Stimulated activated CD4-positive, alpha-beta T cell treated with anti-CD3 and anti-CD28 coated beads, Interleukin-4, amount 100 ng/mL, for 48 hours (primary cell): ENCODE data around the gene ERI2.
A peak's percentile ranks its signal among the peaks of the same experiment; 100 is the strongest.

Experiments
- DNase-seq, 2 donors: peaks; one replicate each; pipeline ENCODE4 v3.0.0-alpha.2; 2020; ENCODE audit warnings: low read depth in 2 of 2

ERI2 gene, protein sequence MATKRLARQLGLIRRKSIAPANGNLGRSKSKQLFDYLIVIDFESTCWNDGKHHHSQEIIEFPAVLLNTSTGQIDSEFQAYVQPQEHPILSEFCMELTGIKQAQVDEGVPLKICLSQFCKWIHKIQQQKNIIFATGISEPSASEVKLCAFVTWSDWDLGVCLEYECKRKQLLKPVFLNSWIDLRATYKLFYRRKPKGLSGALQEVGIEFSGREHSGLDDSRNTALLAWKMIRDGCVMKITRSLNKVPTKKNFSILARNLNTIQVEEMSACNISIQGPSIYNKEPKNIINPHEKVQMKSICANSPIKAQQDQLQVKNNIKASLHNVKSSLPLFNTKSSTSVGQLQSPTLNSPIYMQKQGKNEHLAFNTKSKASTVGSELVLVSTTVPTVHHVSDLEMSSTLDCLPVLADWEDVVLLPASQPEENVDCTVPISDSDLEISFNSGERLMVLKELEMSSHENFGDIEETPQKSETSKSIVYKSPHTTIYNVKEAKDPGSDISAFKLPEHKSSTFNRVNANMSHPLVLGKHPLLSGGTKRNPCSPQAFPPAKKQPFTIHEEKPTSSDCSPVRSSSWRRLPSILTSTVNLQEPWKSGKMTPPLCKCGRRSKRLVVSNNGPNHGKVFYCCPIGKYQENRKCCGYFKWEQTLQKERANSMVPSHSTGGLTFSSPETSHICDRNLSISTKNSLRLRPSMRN

DNA sequence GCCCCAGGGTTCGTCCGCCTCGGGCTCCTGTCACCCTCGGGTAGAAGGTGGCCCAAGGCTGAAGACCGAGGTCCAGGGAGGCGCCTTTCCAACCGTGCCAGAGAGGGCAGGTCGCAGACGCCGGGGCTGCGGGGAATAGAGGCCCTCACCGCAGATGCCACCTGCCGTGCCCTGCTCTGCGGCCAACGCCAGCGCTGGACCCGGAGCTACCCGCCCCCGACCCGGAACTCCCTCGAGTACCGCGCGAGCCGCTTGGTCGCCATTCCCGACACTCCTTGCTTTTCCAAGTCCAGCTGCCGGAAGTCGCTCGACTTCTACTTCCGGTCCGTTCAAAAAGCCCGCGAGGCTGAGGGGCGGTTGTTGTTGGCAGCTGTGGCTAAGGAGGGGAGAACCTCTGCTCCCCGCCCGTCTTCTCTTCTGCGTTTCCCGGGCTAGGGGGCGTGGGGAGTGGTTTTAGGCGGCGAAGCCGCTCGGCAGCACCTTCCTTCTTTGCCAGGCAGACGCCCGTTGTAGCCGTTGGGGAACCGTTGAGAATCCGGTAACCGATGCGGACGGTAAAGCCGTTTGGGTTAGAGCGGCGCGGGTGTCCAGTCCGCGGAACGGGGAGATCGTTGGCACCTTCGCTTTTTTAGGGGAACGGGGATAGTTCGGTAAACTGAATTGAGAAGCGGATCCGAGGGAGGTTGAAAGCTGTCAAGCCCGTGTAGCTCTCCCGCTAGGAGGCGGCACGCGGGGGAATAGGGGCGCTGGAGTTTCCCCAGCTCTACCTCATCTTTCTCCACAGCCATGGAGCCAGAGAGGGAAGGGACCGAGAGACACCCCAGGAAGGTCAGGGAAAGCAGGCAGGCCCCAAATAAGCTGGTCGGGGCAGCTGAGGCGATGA, at the start of gene ERI2, which contains the start of gene REXO5:
Gene ERI2, minus strand, starts transcription at position 305 of the 883 bp plus-strand sequence. Its CDS starts 42 bp downstream, at position 263.
Gene REXO5, plus strand, starts transcription at position 360 of the 883 bp plus-strand sequence. Its CDS starts 427 bp downstream, at position 787.
- peak; percentile 64 to 78 for DNase-seq

DNA sequence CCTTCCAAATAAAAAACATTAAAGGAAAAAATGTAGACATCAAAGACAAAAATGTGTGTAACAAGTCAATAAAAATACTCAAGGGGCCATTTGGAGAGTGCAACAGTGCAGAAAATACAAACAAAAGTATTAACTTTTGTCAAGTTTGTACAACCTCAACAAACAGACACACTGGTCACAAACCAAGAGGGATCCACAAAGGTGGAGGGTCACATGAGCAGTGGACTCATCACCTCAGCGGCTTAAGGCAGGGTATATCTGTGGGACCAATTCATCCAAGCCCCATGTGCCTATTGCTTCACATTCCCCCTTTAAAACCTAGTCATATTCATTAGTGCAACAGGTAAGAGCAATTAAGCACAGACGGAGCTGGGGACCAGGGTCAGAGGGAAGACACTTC, 48.7 kb upstream of the ERI2 start:
- no peak for DNase-seq

DNA sequence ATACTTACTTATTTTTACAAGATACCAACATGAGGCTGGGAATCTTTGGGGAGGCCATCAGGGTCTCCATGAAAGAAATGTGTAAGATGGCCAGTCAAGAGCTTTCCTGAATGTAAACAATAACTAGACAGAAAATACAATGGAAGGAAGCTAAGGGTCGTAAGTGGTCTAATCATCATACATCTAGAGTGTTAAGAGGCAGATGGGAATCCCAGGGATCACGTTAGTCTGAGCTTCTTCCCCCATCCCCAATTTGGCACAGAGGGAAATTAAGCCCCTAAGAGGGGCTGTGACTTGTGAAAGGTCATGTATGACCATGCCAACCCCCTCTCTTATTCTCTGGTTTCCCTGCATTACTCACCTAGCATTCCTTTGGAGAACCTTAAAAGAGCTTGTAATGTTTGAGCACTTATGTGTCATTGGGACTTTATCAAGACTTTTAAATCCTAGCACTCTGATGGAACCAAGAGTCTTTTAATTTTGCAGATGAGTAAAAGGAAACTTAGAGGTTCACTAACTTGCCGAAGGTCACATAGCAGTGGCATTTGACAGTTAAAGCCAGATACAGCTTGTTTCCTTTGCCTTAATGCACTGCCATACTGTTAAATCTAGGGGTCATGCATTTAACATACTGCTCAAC, 47.8 kb upstream of the ERI2 start:
- no peak for DNase-seq

DNA sequence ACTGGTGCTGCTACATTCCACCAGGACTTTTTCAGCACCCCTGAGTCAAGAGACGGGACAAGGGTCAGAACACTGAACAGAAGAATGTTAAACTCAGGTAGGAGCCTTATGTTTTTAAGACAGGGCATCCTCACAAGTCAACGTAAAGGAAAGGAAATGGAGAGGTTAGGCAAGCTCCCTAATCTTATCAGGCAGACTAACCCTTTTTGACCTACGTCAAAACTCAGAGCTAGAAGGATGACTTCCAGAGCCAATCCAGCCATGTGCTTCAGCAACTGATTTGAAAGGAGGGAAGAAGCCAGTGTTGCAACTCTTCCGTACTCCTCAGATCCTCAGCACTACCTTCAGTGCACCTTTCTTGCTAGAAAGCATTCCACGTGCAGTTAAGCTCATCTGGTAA, 46.9 kb upstream of the ERI2 start:
- no peak for DNase-seq

DNA sequence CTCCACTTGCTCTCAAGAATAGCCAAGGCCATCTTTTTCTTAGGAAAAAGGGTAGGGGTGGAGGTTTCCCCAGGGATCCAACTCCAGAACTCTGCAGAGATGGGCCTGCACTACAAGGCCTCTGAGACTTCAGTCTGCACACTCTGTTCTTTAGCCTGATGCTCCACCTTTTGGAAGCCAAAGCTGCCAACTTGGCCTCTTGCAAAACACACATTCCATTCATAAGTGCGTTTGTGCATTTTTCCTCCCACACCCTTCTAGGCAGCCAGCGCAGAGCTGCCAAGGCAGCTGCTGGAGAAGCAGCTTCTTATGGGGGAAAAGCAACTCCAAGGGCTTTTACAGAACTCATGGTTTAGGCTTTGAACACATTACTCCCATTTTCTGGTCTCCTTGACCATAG, 45.3 kb upstream of the ERI2 start:
- no peak for DNase-seq

DNA sequence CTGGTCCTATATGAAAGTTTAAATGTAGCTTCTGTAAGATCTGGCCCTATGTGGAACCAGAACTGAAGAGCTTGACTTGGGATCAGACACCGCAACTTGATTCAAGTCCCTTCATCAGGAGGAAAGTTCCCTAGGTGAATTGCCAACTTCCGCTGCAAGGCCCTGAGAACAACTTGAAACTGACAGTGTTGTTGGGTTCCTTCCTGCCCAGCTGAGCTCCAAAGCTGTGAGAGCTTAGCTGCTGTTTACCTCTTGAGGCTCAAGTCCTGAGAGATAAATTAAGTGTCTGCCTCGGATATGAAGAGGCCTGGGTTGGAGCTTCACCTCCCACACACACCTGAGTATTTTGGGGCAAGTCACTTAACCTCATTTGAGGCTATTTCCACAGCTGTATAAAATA, 44.7 kb upstream of the ERI2 start:
- no peak for DNase-seq

DNA sequence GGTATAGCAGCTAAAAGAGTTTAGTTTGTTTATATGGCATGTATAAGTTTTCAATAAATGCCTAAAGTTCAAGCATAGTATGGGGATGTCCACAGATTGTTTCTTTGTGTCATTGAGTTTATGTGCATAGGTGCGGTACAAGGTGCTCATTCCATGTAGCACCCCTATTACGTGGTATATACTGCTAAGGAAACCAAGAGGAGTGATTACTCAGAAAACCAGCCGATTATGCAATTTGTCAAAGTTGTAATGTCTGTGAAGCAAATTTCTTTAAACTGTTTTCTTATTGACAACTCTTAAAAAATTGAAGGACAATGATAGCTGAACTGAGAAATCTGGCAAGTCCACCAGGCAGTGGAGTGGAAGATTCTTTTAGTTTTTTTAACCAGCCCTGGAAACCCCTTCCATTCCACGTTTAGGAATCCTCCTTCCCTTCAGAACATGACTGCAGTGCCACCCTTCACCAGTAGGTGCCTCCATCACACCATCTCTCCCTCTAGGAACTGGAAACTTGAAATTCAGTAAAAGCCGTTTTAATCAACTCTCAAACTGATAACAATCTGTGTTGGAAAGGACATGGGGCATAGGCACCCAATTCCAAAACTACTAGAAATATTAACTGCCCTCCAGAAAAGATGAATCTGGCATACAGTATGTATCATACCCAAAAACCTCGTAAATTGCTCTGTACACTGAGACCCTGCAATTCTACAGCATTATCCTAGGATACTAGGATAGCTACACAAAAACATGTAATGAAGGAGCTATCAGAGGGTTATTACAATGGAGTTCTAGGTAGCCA, 43.5 kb upstream of the ERI2 start:
- peak; percentile 50 to 55 for DNase-seq

DNA sequence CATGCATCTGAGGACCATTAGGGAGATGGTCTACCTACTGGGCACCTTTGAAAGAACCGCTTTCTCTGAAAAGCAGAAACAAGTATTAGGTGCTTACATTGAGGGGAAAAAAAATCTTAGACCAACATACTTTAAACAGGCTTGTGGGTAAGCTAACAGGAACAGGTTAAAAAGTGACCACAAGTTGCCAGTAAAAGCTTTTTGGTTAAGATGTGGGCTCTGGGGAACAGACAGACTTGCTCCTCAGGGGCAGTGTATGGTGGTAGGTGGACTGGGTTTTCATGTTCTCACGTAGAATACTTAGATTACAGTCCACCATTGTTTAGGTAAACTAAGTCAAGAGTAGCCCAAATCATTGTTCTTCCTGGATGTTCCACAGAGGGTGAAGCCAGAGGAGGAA, 41.3 kb upstream of the ERI2 start:
- DNase-seq, result no peak

DNA sequence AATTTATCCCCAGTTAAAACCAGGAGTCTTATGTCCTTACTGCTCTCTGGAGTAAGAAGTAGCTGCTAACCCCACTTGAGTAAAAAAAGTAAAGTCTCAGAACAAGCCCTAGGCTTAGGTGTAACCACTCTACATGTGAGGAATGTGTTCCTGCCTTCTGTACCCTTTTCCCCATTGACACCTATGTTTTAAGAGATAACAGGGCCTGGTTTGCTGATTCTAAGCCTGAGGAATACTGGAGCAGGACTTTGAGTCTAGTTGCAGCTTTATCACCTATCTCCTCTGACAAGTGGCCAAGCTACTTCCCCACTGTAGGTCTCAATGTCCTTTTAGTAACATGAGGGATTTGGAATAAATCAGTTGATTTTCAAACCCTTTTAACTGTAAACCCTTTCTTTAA, 40.3 kb upstream of the ERI2 start:
- no peak for DNase-seq

DNA sequence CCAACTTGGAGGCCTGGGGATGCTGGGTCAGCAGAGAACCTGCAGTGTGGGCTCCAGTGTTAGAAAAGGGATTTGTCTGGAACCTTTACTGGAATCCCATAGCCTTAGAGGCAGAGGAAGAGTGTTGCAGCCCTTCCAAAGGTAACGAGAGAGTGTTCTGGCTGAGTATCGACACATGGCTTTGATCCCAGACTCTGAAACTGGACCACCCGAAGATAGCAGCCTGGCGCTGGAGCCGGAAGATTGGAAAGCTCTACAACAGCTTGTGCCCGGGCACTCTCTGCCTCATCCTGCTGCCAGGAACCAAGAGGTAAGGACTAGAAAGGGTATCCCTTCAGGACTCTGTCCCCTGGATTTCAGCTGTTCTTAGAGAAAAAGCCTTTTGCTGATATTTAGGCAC, 39.8 kb upstream of the ERI2 start:
- no peak for DNase-seq

DNA sequence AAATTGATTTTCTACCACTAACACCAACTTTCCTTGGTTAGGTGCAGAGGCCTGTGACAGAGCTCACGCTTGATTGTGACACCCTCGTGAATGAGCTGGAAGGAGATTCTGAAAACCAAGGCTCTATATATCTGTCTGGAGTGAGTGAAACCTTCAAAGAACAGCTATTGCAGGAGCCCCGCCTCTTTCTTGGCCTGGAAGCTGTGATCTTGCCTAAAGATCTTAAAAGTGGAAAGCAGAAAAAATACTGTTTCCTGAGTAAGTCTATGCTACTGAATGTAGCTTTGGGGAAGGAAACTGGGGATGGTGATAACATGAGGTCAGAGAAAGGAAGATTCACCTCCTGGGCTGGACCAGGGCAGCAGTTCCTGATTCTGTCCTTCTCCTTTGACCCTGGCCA, 38.3 kb upstream of the ERI2 start:
- DNase-seq, result no peak

DNA sequence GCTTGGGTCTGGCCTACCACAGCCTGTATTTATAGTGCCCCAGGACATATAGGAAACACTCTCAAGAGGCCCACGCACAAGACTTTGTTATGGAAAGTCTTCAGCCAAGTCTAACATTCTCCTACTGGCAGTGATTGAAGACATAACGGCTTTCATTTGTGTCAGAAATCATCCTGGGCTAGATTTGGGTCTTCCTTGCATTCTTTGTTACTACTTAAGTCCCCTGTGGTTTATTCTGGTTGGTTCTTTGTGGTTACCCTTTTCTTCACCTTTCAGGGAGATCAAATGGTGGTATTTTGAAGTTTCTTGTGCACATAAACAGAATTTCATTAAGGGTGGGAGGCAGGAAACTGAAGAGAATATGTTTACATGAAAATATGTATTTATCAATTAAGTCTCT, 37.8 kb upstream of the ERI2 start:
- no peak for DNase-seq

DNA sequence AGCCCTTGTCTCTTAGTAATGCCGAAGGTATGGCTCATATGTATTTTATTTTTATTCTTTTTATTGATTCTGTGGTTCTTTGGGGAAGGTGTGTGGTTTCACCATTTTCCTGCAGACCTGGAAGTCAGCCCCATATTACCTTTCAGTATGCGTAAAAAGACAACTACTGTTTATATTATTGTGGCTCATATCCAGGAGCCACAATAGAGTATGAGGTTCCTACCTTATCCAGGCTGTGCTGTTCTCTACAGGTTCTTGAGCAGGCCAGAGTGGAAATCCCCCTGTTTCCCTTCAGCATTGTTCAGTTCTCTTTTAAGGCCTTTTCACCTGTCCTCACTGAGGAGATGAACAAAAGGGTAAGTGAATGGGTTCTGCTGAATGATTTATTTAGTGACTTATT, 33.2 kb upstream of the ERI2 start:
- DNase-seq, result no peak

DNA sequence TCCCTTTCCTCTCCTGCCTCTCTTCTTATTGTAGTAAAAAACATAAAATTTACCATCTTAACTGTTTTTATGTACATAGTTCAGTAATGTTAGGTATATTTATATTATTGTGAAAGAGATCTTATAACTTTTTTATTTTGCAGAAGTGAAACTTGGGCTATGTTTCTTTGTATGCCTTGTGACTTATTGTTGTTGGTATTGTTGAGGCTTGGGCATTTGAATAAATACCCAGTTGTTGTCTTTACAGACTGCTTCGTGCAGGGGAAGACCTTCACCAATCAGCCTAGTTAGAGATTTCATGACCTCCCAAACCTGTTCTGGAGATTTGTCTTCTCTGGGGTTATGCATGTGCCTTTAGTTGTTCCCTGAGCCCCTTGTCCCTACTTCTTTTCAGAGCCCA, 32.0 kb upstream of the ERI2 start:
- no peak for DNase-seq

DNA sequence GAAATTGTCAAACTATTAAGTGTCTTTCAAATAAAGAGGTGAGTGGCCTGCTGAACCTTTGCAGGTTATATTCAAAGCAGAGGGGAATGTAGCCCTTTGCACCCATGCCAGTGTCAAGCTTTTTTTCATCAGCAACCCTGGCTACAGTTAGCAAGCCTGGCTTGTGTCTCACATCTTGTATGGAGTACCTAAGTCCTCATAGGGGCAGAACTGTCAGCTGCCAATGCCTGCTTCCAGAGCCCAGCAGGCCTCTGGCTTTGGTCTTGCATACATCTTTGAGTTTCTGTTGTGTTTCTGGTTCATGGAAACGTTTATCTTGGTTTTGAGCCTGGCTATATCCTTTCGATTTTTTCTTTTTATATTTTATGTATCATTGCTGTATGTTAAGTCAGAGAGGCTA, 26.8 kb upstream of the ERI2 start:
- no peak for DNase-seq

DNA sequence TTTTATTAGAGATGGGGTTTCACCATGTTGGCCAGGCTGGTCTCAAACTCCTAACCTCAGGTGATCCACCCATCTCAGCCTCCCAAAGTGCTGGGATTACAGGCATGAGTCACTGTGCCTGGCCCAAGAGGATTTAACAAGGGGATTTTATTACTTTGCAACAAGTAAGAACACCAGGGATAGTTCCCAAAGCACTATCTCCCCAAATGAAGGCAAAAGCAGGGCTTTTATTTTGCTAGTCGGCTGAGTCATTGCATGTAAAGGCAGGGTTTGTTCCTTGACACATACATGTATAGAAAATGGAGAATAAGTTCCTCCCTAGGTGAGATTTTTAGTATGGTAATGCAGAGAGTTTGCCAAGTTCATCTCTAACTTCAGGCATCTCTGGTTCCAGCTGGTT, 24.1 kb upstream of the ERI2 start:
- DNase-seq, result no peak

DNA sequence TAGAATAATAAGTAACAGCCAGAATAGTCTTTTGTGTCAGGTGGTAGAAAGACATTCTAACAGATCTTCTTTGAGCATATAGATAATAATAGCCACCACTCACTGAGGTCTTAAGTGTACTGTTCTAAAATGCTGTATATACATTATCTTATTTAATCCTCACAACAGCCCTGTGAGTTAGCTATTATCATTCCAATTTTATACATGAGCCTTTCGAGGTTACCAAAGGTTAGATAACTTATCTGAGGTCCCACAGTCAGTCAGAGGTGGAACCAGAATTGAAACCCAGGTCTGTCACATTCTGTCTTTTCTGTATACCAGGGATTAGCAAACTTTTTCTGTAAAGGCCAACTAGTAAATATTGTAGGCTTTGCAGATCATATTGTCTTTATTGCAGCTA, 23.3 kb upstream of the ERI2 start:
- no peak for DNase-seq

DNA sequence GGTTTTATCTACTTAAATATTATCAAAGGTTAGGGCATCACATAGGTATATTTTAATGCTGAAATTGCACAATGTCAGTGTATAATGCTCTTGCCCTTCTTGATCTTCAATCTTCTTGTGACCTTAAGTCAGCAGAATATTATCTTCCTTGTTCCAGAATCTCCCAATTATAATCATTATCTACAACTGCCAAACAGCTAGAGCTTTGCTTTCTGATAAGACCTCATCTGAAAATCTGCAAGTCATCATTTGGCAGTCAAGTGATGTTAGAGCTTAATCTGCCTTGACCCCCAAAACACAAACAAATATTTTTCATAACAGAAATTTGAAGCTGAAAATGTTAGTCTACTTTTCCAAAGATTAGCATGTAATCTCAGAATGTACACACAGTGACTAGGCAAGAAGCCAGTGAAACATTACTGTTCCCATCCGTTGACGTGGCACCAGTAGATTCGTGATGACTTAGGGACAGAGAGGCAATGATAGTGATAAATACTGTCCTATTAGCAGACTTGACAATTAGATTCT, 19.8 kb upstream of the ERI2 start:
- DNase-seq, result no peak

DNA sequence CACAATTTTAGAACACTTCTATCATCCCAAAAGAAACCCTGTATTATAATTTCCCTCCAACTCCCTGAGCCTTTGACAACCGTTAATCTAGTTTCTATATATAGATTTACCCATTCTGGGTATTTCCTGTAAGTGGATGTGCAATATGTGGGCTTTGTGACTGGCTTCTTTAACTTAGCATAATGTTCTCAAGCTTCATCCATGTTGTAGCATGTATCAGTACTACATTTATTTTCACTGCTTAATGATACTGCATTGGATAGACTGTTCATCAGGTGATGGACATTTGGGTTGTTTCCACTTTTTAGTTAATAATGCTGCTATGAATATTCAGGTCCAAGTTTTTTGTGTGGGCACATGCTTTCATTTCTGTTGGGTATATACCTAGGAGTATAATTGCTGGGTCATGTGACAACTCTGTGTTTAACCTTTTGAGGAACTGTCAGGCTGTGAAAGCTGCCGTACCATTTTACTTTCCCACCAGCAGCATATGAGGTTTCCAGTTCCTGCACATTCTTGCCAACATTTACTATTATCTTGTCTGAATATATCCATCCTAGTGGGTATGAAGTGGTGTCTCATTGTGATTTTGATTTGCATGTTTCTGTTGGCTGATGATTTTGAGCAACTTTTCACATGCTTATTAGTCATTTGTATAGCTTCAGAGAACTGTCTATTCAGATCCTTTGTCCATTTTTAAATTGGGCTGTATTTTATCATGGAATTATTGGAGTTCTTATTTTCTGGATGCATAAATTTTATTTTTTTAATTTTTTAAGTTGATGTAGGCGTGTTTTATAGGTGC, 16.5 kb upstream of the ERI2 start:
- DNase-seq, result no peak

DNA sequence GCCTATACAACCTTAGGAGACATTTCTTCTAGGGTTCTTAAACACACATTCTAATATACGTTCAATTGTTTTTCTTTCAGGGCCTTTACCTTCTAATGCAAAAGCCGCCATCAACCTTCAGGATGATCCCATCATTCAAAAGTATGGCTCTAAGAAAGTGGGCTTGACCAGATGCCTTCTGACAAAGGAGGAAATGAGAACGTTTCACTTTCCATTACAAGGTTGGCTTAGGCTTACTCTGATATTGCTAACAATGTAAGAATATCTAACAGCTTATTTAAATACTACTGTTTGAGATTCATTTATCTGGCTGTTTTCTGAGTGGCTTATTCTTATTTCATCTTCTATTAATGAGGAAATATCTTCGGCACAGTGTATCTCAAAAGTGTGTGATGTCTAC, 15.4 kb upstream of the ERI2 start:
- DNase-seq, result no peak
